GM18909 (cell line): ENCODE results near the gene SLC30A1.
"Not testable (repeated sequence)": the region's sequence is repeated elsewhere in the genome, so short reads cannot be mapped to it uniquely, and the experiment has no call there.

Source experiments
- ATAC-seq: cut with Tn5 transposase; IDR thresholded peaks from one replicate; pipeline ENCODE4 v1.9.1; 2021; ENCODE audit warnings: mild to moderate bottlenecking; ENCODE audit not compliant: unreplicated experiment, poor library complexity

The SLC30A1 gene

GRCh38 chr1:211588711-211589110 lies 9.8 kb upstream of the SLC30A1 start:
- ATAC-seq, result no peak

- no peak for ATAC-seq
Observed at GRCh38 chr1:211587123-211587522, 8.2 kb upstream of the SLC30A1 start.

- ATAC-seq, result no peak
Observed at GRCh38 chr1:211586538-211586937, 7.6 kb upstream of the SLC30A1 start.

- ATAC-seq, result no peak
Observed at GRCh38 chr1:211583011-211583992, 4.3 kb upstream of the SLC30A1 start.

- ATAC-seq, result no peak
Observed at GRCh38 chr1:211581526-211581925, 2.6 kb upstream of the SLC30A1 start.

GRCh38 chr1:211580303-211580687 lies 1.3 kb upstream of the SLC30A1 start:
- no peak for ATAC-seq

GRCh38 chr1:211579440-211580302 lies 710 bp upstream of the SLC30A1 start:
- peak; percentile 39 for ATAC-seq

GRCh38 chr1:211577819-211578639 lies 932 bp downstream of the SLC30A1 start:
- peak; percentile 43 for ATAC-seq

- ATAC-seq, result no peak
Observed at GRCh38 chr1:211577277-211577818, 1.6 kb downstream of the SLC30A1 start.

- no peak for ATAC-seq
Observed at GRCh38 chr1:211576717-211577116, 2.2 kb downstream of the SLC30A1 start.

GRCh38 chr1:211574705-211575104 lies 4.3 kb downstream of the SLC30A1 start:
- no peak for ATAC-seq

GRCh38 chr1:211571998-211572397 lies 7.0 kb downstream of the SLC30A1 start:
- ATAC-seq, result no peak

GRCh38 chr1:211570378-211570777 lies 8.6 kb downstream of the SLC30A1 start:
- ATAC-seq, result not testable (repeated sequence)

- peak; percentile 92 for ATAC-seq
Observed at GRCh38 chr1:211566431-211567025, 12.4 kb downstream of the SLC30A1 start.

GRCh38 chr1:211564084-211564483 lies 14.9 kb downstream of the SLC30A1 start:
- no peak for ATAC-seq

GRCh38 chr1:211559222-211560010 lies 19.5 kb downstream of the SLC30A1 start:
- ATAC-seq, result no peak

- no peak for ATAC-seq
Observed at GRCh38 chr1:211557894-211558625, 20.9 kb downstream of the SLC30A1 start.

- ATAC-seq, result no peak
Observed at GRCh38 chr1:211553549-211553948, 25.4 kb downstream of the SLC30A1 start.
